Smooth muscle cell (in vitro differentiated cells): ENCODE measurements around the gene KRTAP25-1. TPM values are rescaled to one million over a fixed set of nuclear protein-coding genes. Genes with fewer than 3 reads are reported as not detected.

Experiments
- DNase-seq: peaks from one replicate; lab custom pipeline; 2025; ENCODE audit not compliant: unreplicated experiment; lab: John Stamatoyannopoulos, UW
- H2AFZ ChIP-seq: fragments of 200-600 bp; sonication (generic); 2 replicates; pipeline ENCODE4 v1.6.0; 2016; ENCODE audit warnings: antibody characterized with exemption, low read depth, mild to moderate bottlenecking
- H3F3A ChIP-seq: fragments of 200-600 bp; sonication (generic); 2 replicates; pipeline ENCODE4 v1.6.0; 2017; ENCODE audit warnings: antibody characterized with exemption, low read depth
- H3K27ac ChIP-seq: fragments of 200-600 bp; sonication (generic); 2 replicates; pipeline ENCODE4 v1.5.1; 2016; ENCODE audit warnings: low read depth, mild to moderate bottlenecking
- H3K27me3 ChIP-seq: fragments of 200-600 bp; sonication (generic); 2 replicates; pipeline ENCODE4 v1.6.1; 2016; ENCODE audit warnings: low read depth, mild to moderate bottlenecking
- H3K36me3 ChIP-seq: fragments of 200-600 bp; sonication (generic); 2 replicates; pipeline ENCODE4 v1.5.1; 2016; ENCODE audit warnings: low read depth
- H3K4me1 ChIP-seq: fragments of 200-600 bp; sonication (generic); 2 replicates; pipeline ENCODE4 v1.5.1; 2016; ENCODE audit warnings: low read depth
- H3K4me2 ChIP-seq: fragments of 200-600 bp; sonication (generic); 2 replicates; pipeline ENCODE4 v1.6.0; 2016; ENCODE audit warnings: mild to moderate bottlenecking
- H3K4me3 ChIP-seq: fragments of 200-600 bp; sonication (generic); 2 replicates; pipeline ENCODE4 v1.5.1; 2016; ENCODE audit warnings: mild to moderate bottlenecking
- H3K79me2 ChIP-seq: fragments of 200-600 bp; sonication (generic); 2 replicates; pipeline ENCODE4 v1.6.0; 2016; ENCODE audit warnings: low read depth, mild to moderate bottlenecking
- H3K9ac ChIP-seq: fragments of 200-600 bp; sonication (generic); 2 replicates; pipeline ENCODE4 v1.6.0; 2016; ENCODE audit warnings: low read depth
- H3K9me3 ChIP-seq: fragments of 200-600 bp; sonication (generic); replicated peaks from 2 replicates; pipeline ENCODE4 v1.5.1; 2016; ENCODE audit warnings: low read depth
- H4K20me1 ChIP-seq: fragments of 200-600 bp; sonication (generic); 2 replicates; pipeline ENCODE4 v1.6.0; 2016; ENCODE audit warnings: low read depth
- WGBS: methylation state at CpG from one replicate; pipeline ENCODE4 v1.1.7; 2016; ENCODE audit warnings: low lambda C conversion rate; 5-methylcytosine and 5-hydroxymethylcytosine counted together
- polyA plus RNA-seq: library from polyadenylated mRNA; unstranded; fragments of >200 nt; fragmentation: Nextera tagmentation; extraction: Ambion mirVana; gene quantifications from 2 replicates; pipeline ENCODE4 v1.2.1, GENCODE V29; 2016
- total RNA-seq: library from RNA; depleted of rRNA; stranded (reverse); fragments of >200 nt; gene quantifications from 2 replicates; pipeline ENCODE4 v1.2.3, GENCODE V29; 2014
- TF ChIP-seq, protein P1 (sequence below): fragments of 200-600 bp; sonication (generic); IDR thresholded peaks from 2 replicates; pipeline ENCODE4 v1.5.1; 2017; ENCODE audit warnings: borderline replicate concordance, mild to moderate bottlenecking, antibody characterized with exemption; ENCODE audit not compliant: insufficient read depth, poor library complexity, severe bottlenecking

KRTAP25-1 gene
- total and polyA plus RNA-seq, 2 experiments from 2014 or later, result not detected

DNA sequence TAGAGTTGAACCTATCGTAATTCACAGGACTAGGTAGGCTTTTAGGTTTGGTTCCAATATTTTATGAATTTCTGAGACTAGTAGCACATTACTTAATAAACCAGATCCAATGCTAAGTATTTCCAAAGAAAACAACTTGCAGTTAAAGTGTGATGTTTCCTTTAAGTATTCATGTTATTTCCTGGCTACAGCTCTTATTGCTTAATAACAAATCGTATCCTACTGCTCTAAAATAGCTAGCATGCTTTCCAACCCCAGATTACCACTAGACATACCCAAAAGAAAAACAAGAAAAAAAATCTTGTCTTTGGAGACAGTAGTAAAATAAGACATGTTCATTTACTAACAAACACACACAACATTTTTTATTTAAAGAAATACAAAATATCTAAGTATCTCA, 47.3 kb upstream of the KRTAP25-1 start:
- Histone ChIP-seq H2AFZ (peak overlapping the region; percentile 39), H3K4me1 (peaks cover 4% of the 10 kb centered on the region), H3K4me2 (peak overlapping the region; percentile 28), H3K36me3 (no peaks in the 10 kb centered on the region), H3K27ac (peak overlapping the region; percentile 67), H3K9ac (no peak overlapping the region), H3K9me3 (no peaks in the 10 kb centered on the region), H3K4me3 (no peak overlapping the region), H3F3A (no peaks in the 10 kb centered on the region), H3K27me3 (no peaks in the 10 kb centered on the region), H4K20me1 (no peaks in the 10 kb centered on the region), H3K79me2 (no peaks in the 10 kb centered on the region)
- WGBS, result 49% methylated on average over 2 of the region's 2 CpGs
- TF ChIP-seq, protein P1, sequence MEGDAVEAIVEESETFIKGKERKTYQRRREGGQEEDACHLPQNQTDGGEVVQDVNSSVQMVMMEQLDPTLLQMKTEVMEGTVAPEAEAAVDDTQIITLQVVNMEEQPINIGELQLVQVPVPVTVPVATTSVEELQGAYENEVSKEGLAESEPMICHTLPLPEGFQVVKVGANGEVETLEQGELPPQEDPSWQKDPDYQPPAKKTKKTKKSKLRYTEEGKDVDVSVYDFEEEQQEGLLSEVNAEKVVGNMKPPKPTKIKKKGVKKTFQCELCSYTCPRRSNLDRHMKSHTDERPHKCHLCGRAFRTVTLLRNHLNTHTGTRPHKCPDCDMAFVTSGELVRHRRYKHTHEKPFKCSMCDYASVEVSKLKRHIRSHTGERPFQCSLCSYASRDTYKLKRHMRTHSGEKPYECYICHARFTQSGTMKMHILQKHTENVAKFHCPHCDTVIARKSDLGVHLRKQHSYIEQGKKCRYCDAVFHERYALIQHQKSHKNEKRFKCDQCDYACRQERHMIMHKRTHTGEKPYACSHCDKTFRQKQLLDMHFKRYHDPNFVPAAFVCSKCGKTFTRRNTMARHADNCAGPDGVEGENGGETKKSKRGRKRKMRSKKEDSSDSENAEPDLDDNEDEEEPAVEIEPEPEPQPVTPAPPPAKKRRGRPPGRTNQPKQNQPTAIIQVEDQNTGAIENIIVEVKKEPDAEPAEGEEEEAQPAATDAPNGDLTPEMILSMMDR, result no peak
- no peak for DNase-seq

DNA sequence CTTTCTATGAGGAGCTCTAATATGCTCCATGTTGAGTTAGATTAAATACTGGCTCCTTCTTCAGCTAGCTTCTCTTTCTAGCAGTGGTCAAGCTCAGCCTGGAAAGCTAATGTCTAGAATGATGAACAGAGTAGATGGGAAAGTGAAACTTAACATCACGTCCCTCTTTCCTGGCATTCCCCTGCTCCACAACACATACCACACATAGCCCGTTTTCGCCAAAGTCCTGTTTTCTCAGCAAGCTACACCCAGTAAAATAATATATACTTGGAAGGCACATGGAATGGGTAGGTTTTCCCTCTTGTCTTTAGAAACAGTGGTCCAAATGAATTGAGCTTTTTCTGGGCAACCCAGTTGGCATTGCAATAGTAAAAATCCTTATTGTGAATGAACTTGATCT, 44.4 kb upstream of the KRTAP25-1 start:
- TF ChIP-seq, protein P1, result no peak
- H3F3A ChIP-seq, result no peaks in the 10 kb centered on the region
- H3K27me3 ChIP-seq, result no peaks in the 10 kb centered on the region
- H3K36me3 ChIP-seq, result no peaks in the 10 kb centered on the region
- no peak for DNase-seq
- no peak overlapping the region for H3K9ac ChIP-seq
- no peaks in the 10 kb centered on the region for H3K79me2 ChIP-seq
- no peak overlapping the region for H3K27ac ChIP-seq
- 92% methylated on average over 3 of the region's 3 CpGs for WGBS
- H3K4me3 ChIP-seq, result no peak overlapping the region
- no peaks in the 10 kb centered on the region for H4K20me1 ChIP-seq
- H3K4me2 ChIP-seq, result no peak overlapping the region
- H3K9me3 ChIP-seq, result no peaks in the 10 kb centered on the region
- no peak overlapping the region for H2AFZ ChIP-seq
- peaks cover 4% of the 10 kb centered on the region for H3K4me1 ChIP-seq

DNA sequence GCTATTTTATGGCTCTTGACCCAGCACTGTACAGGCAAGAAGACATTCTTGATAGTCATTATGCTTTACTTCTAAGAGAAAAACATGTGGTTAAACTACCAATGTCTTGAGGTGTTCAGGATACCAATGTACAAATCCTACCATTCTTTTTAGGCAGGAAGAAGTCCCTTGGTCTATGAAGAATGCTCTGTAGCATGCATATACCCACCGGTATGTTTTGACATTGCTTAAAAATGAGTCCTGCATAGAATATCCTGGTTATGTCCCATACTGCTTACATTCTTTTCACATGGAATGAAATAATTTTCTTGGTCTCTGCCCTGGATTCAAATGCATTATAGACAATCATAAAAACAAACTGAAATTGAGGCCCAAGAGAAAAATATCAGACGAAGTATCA, 43.4 kb upstream of the KRTAP25-1 start:
- TF ChIP-seq, protein P1, result no peak
- no peaks in the 10 kb centered on the region for H3K36me3 ChIP-seq
- no peak overlapping the region for H2AFZ ChIP-seq
- H3K4me2 ChIP-seq, result no peak overlapping the region
- no peaks in the 10 kb centered on the region for H3F3A ChIP-seq
- peaks cover 4% of the 10 kb centered on the region for H3K4me1 ChIP-seq
- DNase-seq, result no peak
- no peak overlapping the region for H3K4me3 ChIP-seq
- H3K27ac ChIP-seq, result no peak overlapping the region
- H3K79me2 ChIP-seq, result no peaks in the 10 kb centered on the region
- H3K9me3 ChIP-seq, result no peaks in the 10 kb centered on the region
- H4K20me1 ChIP-seq, result no peaks in the 10 kb centered on the region
- H3K9ac ChIP-seq, result no peak overlapping the region
- no peaks in the 10 kb centered on the region for H3K27me3 ChIP-seq
- WGBS, result 89% methylated on average over 2 of the region's 2 CpGs

DNA sequence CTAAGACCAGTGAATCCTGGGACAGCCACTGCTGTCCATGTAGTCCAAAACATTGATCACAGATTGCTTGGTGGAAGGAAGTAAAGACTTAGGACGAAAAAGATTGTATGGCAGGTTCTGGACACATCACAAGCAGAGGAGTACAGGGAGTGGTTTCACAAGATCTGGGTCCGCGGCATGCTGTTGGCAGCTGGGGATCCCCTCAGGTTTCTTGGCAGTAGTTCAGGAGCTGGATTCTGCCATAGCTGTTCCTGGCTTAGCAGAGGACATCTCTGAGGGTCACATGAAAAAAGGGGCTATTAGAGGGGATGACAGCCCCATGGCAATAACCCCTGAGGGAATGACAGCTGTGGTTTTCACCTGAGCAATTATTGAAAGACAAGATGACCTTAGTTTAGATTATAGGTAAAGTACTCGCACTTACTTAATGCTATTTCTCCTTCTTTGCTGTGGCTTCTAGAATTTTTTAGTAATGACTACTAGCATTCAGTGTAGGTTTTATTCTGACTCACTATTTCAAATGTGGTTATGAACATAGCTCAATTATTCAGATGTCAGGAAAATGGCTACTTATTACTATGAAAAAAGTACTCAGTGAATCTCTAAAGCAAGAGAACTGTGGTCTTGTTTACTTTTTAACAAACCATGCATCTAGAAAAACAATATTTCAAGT, 40.0 kb upstream of the KRTAP25-1 start:
- no peak for DNase-seq
- WGBS, result 74% methylated on average over 4 of the region's 4 CpGs
- H3K4me3 ChIP-seq, result no peak overlapping the region
- no peaks in the 10 kb centered on the region for H3K27me3 ChIP-seq
- H3K27ac ChIP-seq, result no peak overlapping the region
- no peak overlapping the region for H3K9ac ChIP-seq
- H3K4me2 ChIP-seq, result no peak overlapping the region
- no peaks in the 10 kb centered on the region for H3K79me2 ChIP-seq
- TF ChIP-seq, protein P1, result no peak
- H2AFZ ChIP-seq, result no peak overlapping the region
- H3K36me3 ChIP-seq, result no peaks in the 10 kb centered on the region
- no peaks in the 10 kb centered on the region for H3K9me3 ChIP-seq
- no peaks in the 10 kb centered on the region for H4K20me1 ChIP-seq
- no peaks in the 10 kb centered on the region for H3K4me1 ChIP-seq
- H3F3A ChIP-seq, result no peaks in the 10 kb centered on the region
